Thyroid gland (tissue), 4 donors: ENCODE results near the gene KCNB1. TPM values are rescaled to one million over a fixed set of nuclear protein-coding genes. Genes with fewer than 3 reads are reported as not detected.

Experiments
- DNase-seq, 2 donors: peaks; one replicate each; pipeline ENCODE4 v3.0.0-alpha.2; 2019
- H3K27ac ChIP-seq, 3 donors: fragments of 200-600 bp; sonication (generic); 1 replicate in 2 of 3; 2 replicates in 1 of 3; pipeline ENCODE4 v1.5.1; 2016 to 2019; ENCODE audit warnings: mild to moderate bottlenecking in 1 of 3, moderate library complexity in 1 of 3
- H3K27me3 ChIP-seq: fragments of 200-600 bp; sonication (generic); one replicate; pipeline ENCODE4 v1.5.1; 2019
- H3K36me3 ChIP-seq, 2 donors: fragments of 200-600 bp; sonication (generic); one replicate each; pipeline ENCODE4 v1.5.1; 2016 to 2019
- H3K4me1 ChIP-seq, 2 donors: fragments of 200-600 bp; sonication (generic); one replicate each; pipeline ENCODE4 v1.5.1; 2017 to 2019
- H3K4me3 ChIP-seq, 3 donors: fragments of 200-600 bp; sonication (generic); replicated peaks in 1 of 3; 1 replicate in 2 of 3; 2 replicates in 1 of 3; pipeline ENCODE4 v1.5.1; 2016; ENCODE audit warnings: mild to moderate bottlenecking in 1 of 3
- H3K9me3 ChIP-seq: fragments of 200-600 bp; sonication (generic); one replicate; pipeline ENCODE4 v1.5.1; 2017
- POLR2A ChIP-seq, 2 donors: fragments of 450-650 bp; IDR thresholded peaks; one replicate each; pipeline ENCODE4 v1.6.1; 2017; ENCODE audit warnings: antibody characterized with exemption in 2 of 2, mild to moderate bottlenecking in 2 of 2, moderate library complexity in 1 of 2
- WGBS, 2 donors: methylation state at CpG; one replicate each; pipeline ENCODE4 v1.1.5; 2017; 5-methylcytosine and 5-hydroxymethylcytosine counted together
- intact Hi-C: fragments of 100-400 bp; cut with DNase I; formaldehyde crosslinking; loops from one replicate; pipeline ENCODE4 v1.15.1; 2023
- total RNA-seq, 4 donors: library from RNA; depleted of rRNA; stranded (reverse); fragments of >200 nt; gene quantifications; one replicate each; pipeline ENCODE4 v1.2.3, GENCODE V29; 2016
- TF ChIP-seq, protein P1 (sequence below), 6 experiments: fragments of 200-600 bp in 3 of 6; fragments of 450-650 bp in 3 of 6; sonication (generic) in 3 of 6; IDR thresholded peaks; one replicate each; pipeline ENCODE4 v1.5.1; 2016 to 2019; ENCODE audit warnings: antibody characterized with exemption in 6 of 6, mild to moderate bottlenecking in 2 of 6, inconsistent platforms in 1 of 6, moderate library complexity in 1 of 6

Gene KCNB1
- total RNA-seq, 4 donors from 2014 or later = 0.34 to 0.54 (median 0.47) TPM

- TF ChIP-seq POLR2A (IDR thresholded peaks at IDR 0.05) = no peak
- TF ChIP-seq, protein P1, sequence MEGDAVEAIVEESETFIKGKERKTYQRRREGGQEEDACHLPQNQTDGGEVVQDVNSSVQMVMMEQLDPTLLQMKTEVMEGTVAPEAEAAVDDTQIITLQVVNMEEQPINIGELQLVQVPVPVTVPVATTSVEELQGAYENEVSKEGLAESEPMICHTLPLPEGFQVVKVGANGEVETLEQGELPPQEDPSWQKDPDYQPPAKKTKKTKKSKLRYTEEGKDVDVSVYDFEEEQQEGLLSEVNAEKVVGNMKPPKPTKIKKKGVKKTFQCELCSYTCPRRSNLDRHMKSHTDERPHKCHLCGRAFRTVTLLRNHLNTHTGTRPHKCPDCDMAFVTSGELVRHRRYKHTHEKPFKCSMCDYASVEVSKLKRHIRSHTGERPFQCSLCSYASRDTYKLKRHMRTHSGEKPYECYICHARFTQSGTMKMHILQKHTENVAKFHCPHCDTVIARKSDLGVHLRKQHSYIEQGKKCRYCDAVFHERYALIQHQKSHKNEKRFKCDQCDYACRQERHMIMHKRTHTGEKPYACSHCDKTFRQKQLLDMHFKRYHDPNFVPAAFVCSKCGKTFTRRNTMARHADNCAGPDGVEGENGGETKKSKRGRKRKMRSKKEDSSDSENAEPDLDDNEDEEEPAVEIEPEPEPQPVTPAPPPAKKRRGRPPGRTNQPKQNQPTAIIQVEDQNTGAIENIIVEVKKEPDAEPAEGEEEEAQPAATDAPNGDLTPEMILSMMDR (IDR thresholded peaks at IDR 0.05) = no peak
- intact Hi-C loops = no loop called here
Measured at GRCh38 chr20:49437057-49437456, 45.4 kb downstream of the KCNB1 start.

GRCh38 chr20:49435639-49436038 is 46.8 kb downstream of the KCNB1 start:
- no peak overlapping the region for H3K4me3 ChIP-seq
- no peak overlapping the region for H3K27ac ChIP-seq
- no peak for DNase-seq
- TF ChIP-seq, protein P1 (IDR thresholded peaks at IDR 0.05) = no peak
- TF ChIP-seq POLR2A (IDR thresholded peaks at IDR 0.05) = no peak
- intact Hi-C loops = no loop called here
- H3K36me3 ChIP-seq = no peaks in the 10 kb centered on the region
- H3K27me3 ChIP-seq = no peaks in the 10 kb centered on the region
- no peaks in the 10 kb centered on the region for H3K4me1 ChIP-seq
- H3K9me3 ChIP-seq = no peaks in the 10 kb centered on the region
- 85 to 91% methylated on average over 4 to 5 of the region's 5 CpGs for WGBS, 2 donors

More at GRCh38 chr20:49437057-49437456, 45.4 kb downstream of the KCNB1 start:
- H3K9me3 ChIP-seq = no peaks in the 10 kb centered on the region
- no peak overlapping the region for H3K27ac ChIP-seq
- 71 to 85% methylated on average over 3 of the region's 3 CpGs for WGBS, 2 donors
- no peak overlapping the region for H3K4me3 ChIP-seq
- no peaks in the 10 kb centered on the region for H3K36me3 ChIP-seq
- DNase-seq = no peak
- no peaks in the 10 kb centered on the region for H3K27me3 ChIP-seq
- no peaks in the 10 kb centered on the region for H3K4me1 ChIP-seq

DNA sequence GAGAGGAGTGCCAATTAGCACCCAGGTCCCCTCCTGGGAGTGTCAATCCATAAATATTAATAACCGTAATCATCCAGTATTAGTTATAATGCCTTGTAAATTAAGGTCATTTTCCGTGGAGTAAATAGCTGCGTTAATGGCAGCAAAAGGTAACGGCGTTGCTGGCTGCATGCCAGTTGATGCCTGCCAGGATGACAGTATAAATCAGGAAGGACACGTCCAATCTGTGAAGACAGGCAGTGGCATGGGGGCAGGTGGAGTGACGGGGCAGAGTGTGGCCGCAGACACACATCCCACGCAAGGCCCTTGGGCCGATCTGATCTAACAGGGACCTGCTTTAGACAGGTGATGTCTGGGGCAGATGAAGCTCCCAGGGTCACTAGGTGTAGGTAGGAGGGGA is 49.1 kb downstream of the KCNB1 start:
- Histone ChIP-seq H3K4me1 (no peaks in the 10 kb centered on the region), H3K27me3 (no peaks in the 10 kb centered on the region), H3K27ac (no peak overlapping the region), H3K36me3 (no peaks in the 10 kb centered on the region), H3K4me3 (no peak overlapping the region), H3K9me3 (no peaks in the 10 kb centered on the region)
- DNase-seq = no peak
- 76 to 77% methylated on average over 10 of the region's 10 CpGs for WGBS, 2 donors
- no peak for TF ChIP-seq POLR2A (IDR thresholded peaks at IDR 0.05)
- TF ChIP-seq, protein P1 (IDR thresholded peaks at IDR 0.05) = no peak
- intact Hi-C loops = no loop called here

DNA sequence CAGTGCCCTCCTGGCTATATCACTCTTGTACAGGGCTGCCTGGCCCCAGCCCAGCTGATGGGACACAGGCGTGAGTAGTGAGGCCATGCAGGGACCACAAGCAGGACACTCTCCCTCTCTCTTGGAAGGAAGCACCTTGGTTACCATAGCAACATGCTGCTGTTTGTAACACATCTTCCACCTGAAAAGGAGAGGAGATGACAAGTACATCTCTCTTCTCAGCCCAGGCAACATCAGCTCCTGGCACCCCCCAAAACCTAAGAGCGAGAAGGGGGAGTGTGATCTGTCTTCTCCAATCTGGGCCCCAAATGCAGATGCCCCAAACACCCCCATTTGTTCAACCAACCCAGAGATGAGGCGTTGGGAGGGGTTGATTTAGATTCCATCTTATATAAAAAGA is 49.9 kb downstream of the KCNB1 start:
- Histone ChIP-seq H3K4me3 (no peak overlapping the region), H3K27me3 (no peaks in the 10 kb centered on the region), H3K27ac (no peak overlapping the region), H3K36me3 (no peaks in the 10 kb centered on the region), H3K4me1 (no peaks in the 10 kb centered on the region), H3K9me3 (no peaks in the 10 kb centered on the region)
- WGBS, 2 donors = 84% methylated on average over 3 of the region's 3 CpGs
- DNase-seq = no peak
- intact Hi-C loops = no loop called here
- TF ChIP-seq, protein P1 (IDR thresholded peaks at IDR 0.05) = no peak
- no peak for TF ChIP-seq POLR2A (IDR thresholded peaks at IDR 0.05)

DNA sequence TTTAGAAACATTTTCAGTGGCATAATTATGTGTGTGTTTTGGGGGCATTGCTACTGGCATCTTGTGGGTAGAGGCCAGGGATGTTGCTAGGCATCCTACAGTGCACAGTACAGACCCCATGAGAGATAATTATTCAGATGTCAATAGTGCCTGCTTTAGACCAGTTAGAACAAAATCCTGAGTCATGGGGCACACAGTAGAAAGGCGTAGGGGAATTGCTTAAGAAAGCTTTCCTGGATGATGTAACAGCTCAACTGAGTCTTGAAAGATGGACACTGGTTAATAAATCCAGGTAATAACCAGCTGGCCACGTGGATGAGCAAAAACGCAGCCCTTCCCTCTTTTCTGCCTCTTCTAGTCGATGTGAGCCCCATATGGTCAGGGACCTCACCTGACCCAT is 51.1 kb downstream of the KCNB1 start:
- WGBS, 2 donors = 70 to 76% methylated on average over 4 of the region's 4 CpGs
- Histone ChIP-seq H3K9me3 (no peaks in the 10 kb centered on the region), H3K4me3 (no peak overlapping the region), H3K36me3 (no peaks in the 10 kb centered on the region), H3K27me3 (no peaks in the 10 kb centered on the region), H3K4me1 (no peaks in the 10 kb centered on the region), H3K27ac (no peak overlapping the region)
- DNase-seq = no peak
- intact Hi-C loops = no loop called here
- TF ChIP-seq, protein P1 (IDR thresholded peaks at IDR 0.05) = no peak
- TF ChIP-seq POLR2A (IDR thresholded peaks at IDR 0.05) = no peak
